Measurements from ENCODE around the gene MAN1C1. TPM values are rescaled to one million over a fixed set of nuclear protein-coding genes. Genes with fewer than 3 reads are reported as not detected.

MAN1C1 gene
- total RNA-seq, 1 experiment from 2014 or later, result 9.3 TPM

DNA sequence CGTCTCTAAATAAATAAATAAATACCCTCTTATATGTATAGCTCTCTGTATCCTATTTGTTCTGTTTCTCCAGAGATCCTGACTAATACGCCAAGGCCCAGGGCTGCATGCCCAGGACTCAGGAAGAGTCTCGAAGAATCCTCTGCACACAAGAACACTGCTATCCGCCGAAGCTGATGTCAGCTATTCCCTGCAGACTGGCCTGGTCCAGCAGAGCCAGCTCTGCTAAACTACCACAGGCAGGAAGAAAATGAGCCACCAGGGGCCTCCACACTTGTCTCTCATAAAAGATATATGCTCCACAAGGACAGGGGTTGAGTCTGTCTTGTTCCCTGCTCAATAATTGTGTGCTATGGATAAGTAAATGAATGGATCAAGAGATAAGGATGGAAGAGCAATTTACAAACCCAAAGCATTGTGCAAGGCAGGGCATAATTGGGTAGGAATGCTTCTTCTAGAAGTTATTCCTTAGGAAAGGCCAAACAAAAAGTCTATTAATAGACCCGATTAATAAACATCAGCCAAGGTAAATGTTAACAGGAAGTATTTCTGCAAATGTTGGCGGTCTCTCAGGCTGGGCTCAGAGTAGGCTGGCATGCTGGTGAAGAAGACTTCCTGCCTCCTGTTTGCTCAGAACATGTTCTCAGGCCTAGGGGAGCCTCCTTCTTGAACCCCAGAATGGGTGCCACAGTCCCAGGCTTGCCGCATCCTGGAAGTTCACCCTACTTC, 26.3 kb upstream of the MAN1C1 start:
- no peak overlapping the region for H2AK5ac ChIP-seq (ENCODE audit: insufficient read length, low read length)
- H3K9ac ChIP-seq (ENCODE audit: extremely low read depth, insufficient read length, low read length), result no peak overlapping the region
- no peaks in the 10 kb centered on the region for H3K79me1 ChIP-seq (ENCODE audit: insufficient read depth, low read depth, low read length, poor library complexity, severe bottlenecking)
- no peak overlapping the region for H2AFZ ChIP-seq (ENCODE audit: low read length)
- no peaks in the 10 kb centered on the region for H3K23me2 ChIP-seq (ENCODE audit: insufficient read length, low read depth, low read length, poor library complexity, severe bottlenecking)
- no peak overlapping the region for H2BK5ac ChIP-seq (ENCODE audit: insufficient read length, low read length)
- no peak overlapping the region for H2BK120ac ChIP-seq (ENCODE audit: low read depth, low read length, poor library complexity, severe bottlenecking)
- no peak overlapping the region for H3K18ac ChIP-seq (ENCODE audit: insufficient read length, low read depth, low read length)
- H3K23ac ChIP-seq (ENCODE audit: insufficient read length, low read depth, low read length), result no peak overlapping the region
- DNase-seq, result no peak
- no peak overlapping the region for H4K5ac ChIP-seq (ENCODE audit: insufficient read length, low read depth, low read length)
- no peak overlapping the region for H3K56ac ChIP-seq (ENCODE audit: insufficient read length, low read depth, low read length)
- no CpG with 5 or more reads among the region's 8 CpGs for WGBS (ENCODE audit: extremely low coverage, insufficient read length, low lambda C conversion rate)
- no peak overlapping the region for H2BK15ac ChIP-seq (ENCODE audit: low read depth, low read length)
- TF ChIP-seq, protein P1, sequence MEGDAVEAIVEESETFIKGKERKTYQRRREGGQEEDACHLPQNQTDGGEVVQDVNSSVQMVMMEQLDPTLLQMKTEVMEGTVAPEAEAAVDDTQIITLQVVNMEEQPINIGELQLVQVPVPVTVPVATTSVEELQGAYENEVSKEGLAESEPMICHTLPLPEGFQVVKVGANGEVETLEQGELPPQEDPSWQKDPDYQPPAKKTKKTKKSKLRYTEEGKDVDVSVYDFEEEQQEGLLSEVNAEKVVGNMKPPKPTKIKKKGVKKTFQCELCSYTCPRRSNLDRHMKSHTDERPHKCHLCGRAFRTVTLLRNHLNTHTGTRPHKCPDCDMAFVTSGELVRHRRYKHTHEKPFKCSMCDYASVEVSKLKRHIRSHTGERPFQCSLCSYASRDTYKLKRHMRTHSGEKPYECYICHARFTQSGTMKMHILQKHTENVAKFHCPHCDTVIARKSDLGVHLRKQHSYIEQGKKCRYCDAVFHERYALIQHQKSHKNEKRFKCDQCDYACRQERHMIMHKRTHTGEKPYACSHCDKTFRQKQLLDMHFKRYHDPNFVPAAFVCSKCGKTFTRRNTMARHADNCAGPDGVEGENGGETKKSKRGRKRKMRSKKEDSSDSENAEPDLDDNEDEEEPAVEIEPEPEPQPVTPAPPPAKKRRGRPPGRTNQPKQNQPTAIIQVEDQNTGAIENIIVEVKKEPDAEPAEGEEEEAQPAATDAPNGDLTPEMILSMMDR (conservative IDR thresholded peaks at IDR 0.05), result peak; percentile 38; the same call in 2 of the 3 replicates
- H3K36me3 Mint-ChIP-seq (ENCODE audit: insufficient read depth in 1 of 3, low read depth in 3 of 3), result no peaks in the 10 kb centered on the region; a peak in 1 of 7 replicates
- no peaks in the 10 kb centered on the region for H3K79me2 ChIP-seq (ENCODE audit: insufficient read depth, low read length)
- no peak overlapping the region for H3K4ac ChIP-seq (ENCODE audit: low read depth, low read length)
- no peak overlapping the region for H3K4me2 ChIP-seq (ENCODE audit: insufficient read depth, insufficient read length, low read length)
- H3K9me3 Mint-ChIP-seq, result no peaks in the 10 kb centered on the region; a peak in 1 of 5 replicates
- no peak overlapping the region for H4K91ac ChIP-seq (ENCODE audit: insufficient read length, low read depth, low read length)
- H3K4me3 Mint-ChIP-seq, result no peak overlapping the region
- peaks cover 42 to 43% of the 10 kb centered on the region in 2 experiments for H3K4me1 Mint-ChIP-seq
- H2BK20ac ChIP-seq (ENCODE audit: low read depth, low read length, poor library complexity, severe bottlenecking), result no peak overlapping the region
- H4K20me1 ChIP-seq (ENCODE audit: control insufficient read depth, insufficient read depth, insufficient read length), result no peaks in the 10 kb centered on the region
- no peak overlapping the region for H2BK12ac ChIP-seq (ENCODE audit: insufficient read length, low read depth, low read length)
- peaks cover 5% of the 10 kb centered on the region for H3K27me3 Mint-ChIP-seq (ENCODE audit: low read depth)
- H3K27ac Mint-ChIP-seq, result peak overlapping the region; percentile 23 to 93 (median 61); a peak in 2 of 7 replicates
- peaks cover 12% of the 10 kb centered on the region; the same call in 1 of the 2 replicates for H3K4me1 ChIP-seq (ENCODE audit: insufficient read depth, low read length)
- H3K27me3 ChIP-seq (ENCODE audit: insufficient read depth, low read length), result no peaks in the 10 kb centered on the region
- H3T11ph ChIP-seq (ENCODE audit: low read length), result no peak overlapping the region
- no peak overlapping the region for H4K8ac ChIP-seq (replicated peaks; ENCODE audit: insufficient read length, low read depth, low read length)
- no peak overlapping the region for H3K14ac ChIP-seq (ENCODE audit: insufficient read depth, low read length)
- no peaks in the 10 kb centered on the region for H3K9me3 ChIP-seq (ENCODE audit: control insufficient read depth, low read depth, low read length)
- no peak overlapping the region for H3K27ac ChIP-seq (ENCODE audit: insufficient read length, low read depth, low read length)
